MCF 10A (cell line): Measurements from ENCODE around the gene PRELP. TPM values are rescaled to one million over a fixed set of nuclear protein-coding genes. Genes with fewer than 3 reads are reported as not detected.

Experiments
- BruUV-seq: library from RNA; stranded (reverse); fragments of 400-500 nt; replicated peaks from 2 replicates; lab custom pipeline; 2021; lab: Mats Ljungman, UMichigan
- CTCF ChIA-PET: fragments of 300-600 bp; sonication (Branson Sonifier 250); formaldehyde crosslinking; extraction: SDS; loops from one replicate; lab custom pipeline; 2021; ENCODE audit warnings: antibody characterized with exemption, inconsistent platforms; lab: Yijun Ruan, JAX
- POLR2A ChIA-PET: fragments of 300-600, 350-650 bp; sonication (Branson Sonifier 250); formaldehyde crosslinking; extraction: SDS; loops from one replicate; lab custom pipeline; 2020; ENCODE audit warnings: antibody characterized with exemption, inconsistent platforms; lab: Yijun Ruan, JAX
- DNase-seq: peaks from one replicate; pipeline ENCODE4 v3.0.0-alpha.2; 2018; ENCODE audit not compliant: unreplicated experiment
- H3K27ac Mint-ChIP-seq: one replicate; pipeline ENCODE4 v1.8.0; 2022; ENCODE audit warnings: mild to moderate bottlenecking, low read depth, mixed read lengths; ENCODE audit not compliant: unreplicated experiment
- H3K27me3 Mint-ChIP-seq: one replicate; pipeline ENCODE4 v1.8.0; 2022; ENCODE audit warnings: mixed read lengths; ENCODE audit not compliant: insufficient read depth, unreplicated experiment
- H3K36me3 Mint-ChIP-seq: one replicate; pipeline ENCODE4 v1.8.0; 2022; ENCODE audit warnings: mild to moderate bottlenecking, moderate library complexity, mixed read lengths; ENCODE audit not compliant: insufficient read depth, unreplicated experiment
- H3K4me1 Mint-ChIP-seq: one replicate; pipeline ENCODE4 v1.8.0; 2022; ENCODE audit warnings: mixed read lengths; ENCODE audit not compliant: insufficient read depth, unreplicated experiment
- H3K4me3 Mint-ChIP-seq: one replicate; pipeline ENCODE4 v1.8.0; 2022; ENCODE audit warnings: mild to moderate bottlenecking, moderate library complexity, mixed read lengths; ENCODE audit not compliant: unreplicated experiment
- H3K9me3 Mint-ChIP-seq: one replicate; pipeline ENCODE4 v1.8.0; 2022; ENCODE audit warnings: mixed read lengths; ENCODE audit not compliant: unreplicated experiment
- intact Hi-C: fragments of 100-400 bp; cut with micrococcal nuclease; formaldehyde crosslinking; loops from 2 replicates; pipeline ENCODE4 v1.14.1; 2022
- total RNA-seq: library from RNA; stranded (reverse); gene quantifications from 2 replicates; pipeline ENCODE4 v1.2.3, GENCODE V29; 2022
- TF ChIP-seq, protein P1 (sequence below): fragments of 200-600 bp; IDR thresholded peaks from one replicate; pipeline ENCODE4 v1.8.0; 2022; ENCODE audit warnings: antibody characterized with exemption, mild to moderate bottlenecking; ENCODE audit not compliant: unreplicated experiment

PRELP gene
- total RNA-seq, 1 experiment from 2014 or later, result not detected

DNA sequence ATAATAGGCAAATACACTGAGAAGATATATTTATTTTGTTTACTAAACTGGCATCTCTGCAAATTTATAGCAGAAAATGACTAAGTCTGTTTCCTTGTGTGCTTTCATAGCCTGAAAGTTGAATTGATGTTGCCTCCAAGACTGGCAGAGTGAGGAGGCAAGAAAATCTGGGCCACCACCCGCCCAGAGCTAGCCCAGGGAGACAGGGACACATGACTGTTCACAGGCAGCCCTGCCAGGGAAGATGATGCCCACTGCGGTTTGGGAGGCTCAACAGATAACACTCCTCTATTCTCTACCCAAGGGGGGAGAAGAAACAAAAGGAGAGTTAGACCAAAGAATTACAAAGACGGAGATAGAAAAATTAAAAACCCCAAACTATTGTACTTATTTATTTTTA is 55.5 kb downstream of the PRELP start:
- no peak overlapping the region for H3K4me3 Mint-ChIP-seq
- intact Hi-C loops, result no loop called here
- no peak for DNase-seq
- no peak overlapping the region for H3K27ac Mint-ChIP-seq
- POLR2A ChIA-PET, result interaction anchor here (1.4 to 1.6 kb wide), 2 partner anchors 11 to 27 kb away, joined by 5 to 8 read pairs; no protein-coding TSS in a partner anchor
- no TSS peak for BruUV-seq
- peaks cover 36% of the 10 kb centered on the region for H3K4me1 Mint-ChIP-seq
- CTCF ChIA-PET, result interaction anchor here (0.6 to 1.6 kb wide), 4 partner anchors 63 to 1342 kb away, joined by 3 to 7 read pairs (median 4); no protein-coding TSS in a partner anchor
- TF ChIP-seq, protein P1, sequence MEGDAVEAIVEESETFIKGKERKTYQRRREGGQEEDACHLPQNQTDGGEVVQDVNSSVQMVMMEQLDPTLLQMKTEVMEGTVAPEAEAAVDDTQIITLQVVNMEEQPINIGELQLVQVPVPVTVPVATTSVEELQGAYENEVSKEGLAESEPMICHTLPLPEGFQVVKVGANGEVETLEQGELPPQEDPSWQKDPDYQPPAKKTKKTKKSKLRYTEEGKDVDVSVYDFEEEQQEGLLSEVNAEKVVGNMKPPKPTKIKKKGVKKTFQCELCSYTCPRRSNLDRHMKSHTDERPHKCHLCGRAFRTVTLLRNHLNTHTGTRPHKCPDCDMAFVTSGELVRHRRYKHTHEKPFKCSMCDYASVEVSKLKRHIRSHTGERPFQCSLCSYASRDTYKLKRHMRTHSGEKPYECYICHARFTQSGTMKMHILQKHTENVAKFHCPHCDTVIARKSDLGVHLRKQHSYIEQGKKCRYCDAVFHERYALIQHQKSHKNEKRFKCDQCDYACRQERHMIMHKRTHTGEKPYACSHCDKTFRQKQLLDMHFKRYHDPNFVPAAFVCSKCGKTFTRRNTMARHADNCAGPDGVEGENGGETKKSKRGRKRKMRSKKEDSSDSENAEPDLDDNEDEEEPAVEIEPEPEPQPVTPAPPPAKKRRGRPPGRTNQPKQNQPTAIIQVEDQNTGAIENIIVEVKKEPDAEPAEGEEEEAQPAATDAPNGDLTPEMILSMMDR, result no peak
- no peaks in the 10 kb centered on the region for H3K36me3 Mint-ChIP-seq
- no peaks in the 10 kb centered on the region for H3K27me3 Mint-ChIP-seq
- H3K9me3 Mint-ChIP-seq, result no peaks in the 10 kb centered on the region

DNA sequence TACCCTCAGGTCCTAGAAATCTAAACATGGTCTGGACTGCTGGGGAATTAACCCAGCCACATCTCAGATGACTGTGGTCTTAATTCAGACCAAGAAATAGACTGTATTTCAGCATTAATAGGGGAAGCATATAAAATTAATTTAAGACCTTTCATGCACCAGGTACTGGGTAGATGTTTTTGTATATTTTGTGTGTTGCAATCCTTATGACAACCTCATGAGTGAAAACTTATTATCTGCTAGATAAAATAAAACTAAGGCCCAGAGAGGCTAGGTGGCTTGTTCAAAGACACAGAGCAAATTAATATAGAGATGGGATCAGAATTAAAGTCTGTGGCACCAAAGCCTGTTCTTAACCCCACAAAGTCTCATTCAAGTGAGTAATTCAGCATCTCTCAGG is 58.4 kb downstream of the PRELP start:
- Mint-ChIP-seq H3K4me1 (peaks cover 37% of the 10 kb centered on the region), H3K9me3 (no peaks in the 10 kb centered on the region), H3K4me3 (no peak overlapping the region), H3K27me3 (no peaks in the 10 kb centered on the region), H3K36me3 (no peaks in the 10 kb centered on the region), H3K27ac (peak overlapping the region; percentile 58)
- POLR2A ChIA-PET, result interaction anchor here (0.5 to 3.6 kb wide), 11 partner anchors 7 to 263 kb away, joined by 3 to 34 read pairs (median 4); partner anchors contain the start of gene ATP2B4
- TF ChIP-seq, protein P1, result no peak
- BruUV-seq, result no TSS peak
- intact Hi-C loops, result loop anchor here (1.0 kb wide), 1 partner anchor 24 kb away; no protein-coding TSS in a partner anchor
- CTCF ChIA-PET, result interaction anchor here (0.6 to 1.3 kb wide), 4 partner anchors 19 to 168 kb away, joined by 3 to 5 read pairs (median 4); no protein-coding TSS in a partner anchor
- DNase-seq, result no peak

DNA sequence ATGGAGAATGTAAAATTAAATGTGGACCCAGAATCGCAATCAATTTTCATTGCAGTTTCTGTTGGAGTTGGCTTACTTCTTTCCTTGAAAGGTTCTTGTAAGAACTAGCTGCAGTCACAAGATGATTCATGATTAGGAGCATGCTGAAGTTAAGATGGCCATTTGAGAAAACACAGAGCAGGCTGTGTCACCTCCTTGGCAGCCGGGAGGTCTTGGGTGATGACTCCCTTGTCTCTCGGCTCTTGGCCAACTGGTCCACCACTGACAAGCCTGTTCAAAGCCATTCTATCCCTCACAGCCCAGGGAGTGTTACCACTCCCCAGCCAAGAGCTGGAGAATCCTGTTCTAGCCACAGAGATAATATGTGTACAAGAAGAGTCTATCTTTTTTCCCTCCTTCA is 58.9 kb downstream of the PRELP start:
- no peaks in the 10 kb centered on the region for H3K36me3 Mint-ChIP-seq
- no peaks in the 10 kb centered on the region for H3K9me3 Mint-ChIP-seq
- H3K4me1 Mint-ChIP-seq, result peaks cover 36% of the 10 kb centered on the region
- H3K4me3 Mint-ChIP-seq, result peak overlapping the region; percentile 35
- no peaks in the 10 kb centered on the region for H3K27me3 Mint-ChIP-seq
- intact Hi-C loops, result loop anchor here (1.0 kb wide), 1 partner anchor 24 kb away; no protein-coding TSS in a partner anchor
- BruUV-seq, result no TSS peak
- TF ChIP-seq, protein P1, result no peak
- ChIA-PET POLR2A (interaction anchor here (0.5 to 3.6 kb wide), 13 partner anchors 8 to 262 kb away, joined by 3 to 34 read pairs (median 3); partner anchors contain the start of gene ATP2B4), CTCF (interaction anchor here (0.5 to 1.3 kb wide), 6 partner anchors 18 to 217 kb away, joined by 3 to 7 read pairs (median 5); no protein-coding TSS in a partner anchor)
- peak; percentile 95 for DNase-seq
- H3K27ac Mint-ChIP-seq, result peak overlapping the region; percentile 58

GRCh38 chr1:203536575-203536974 is 61.0 kb downstream of the PRELP start:
- ChIA-PET CTCF (no interaction called here), POLR2A (interaction anchor here (0.6 to 3.7 kb wide), 11 partner anchors 10 to 435 kb away, joined by 3 to 34 read pairs (median 7); partner anchors contain the start of gene ATP2B4)
- no peak for DNase-seq
- no peaks in the 10 kb centered on the region for H3K27me3 Mint-ChIP-seq
- TF ChIP-seq, protein P1, result no peak
- H3K4me1 Mint-ChIP-seq, result peaks cover 36% of the 10 kb centered on the region
- H3K9me3 Mint-ChIP-seq, result no peaks in the 10 kb centered on the region
- H3K27ac Mint-ChIP-seq, result peak overlapping the region; percentile 10
- peak overlapping the region; percentile 0 for H3K4me3 Mint-ChIP-seq
- no TSS peak for BruUV-seq
- intact Hi-C loops, result no loop called here
- no peaks in the 10 kb centered on the region for H3K36me3 Mint-ChIP-seq
